Lung (tissue), 12 donors: ENCODE results near the gene SMIM29. TPM values are rescaled to one million over a fixed set of nuclear protein-coding genes. Genes with fewer than 3 reads are reported as not detected.

Experiments
- ATAC-seq: fragments of 200-7000 bp; cut with Tn5 transposase; one replicate; pipeline ENCODE4 v1.9.1; 2020; ENCODE audit warnings: moderate number of reproducible peaks; ENCODE audit not compliant: insufficient read depth, low FRiP score
- DNase-seq, 3 donors: peaks; one replicate each; pipeline ENCODE4 v3.0.0-alpha.2; 2013 to 2017
- H3K27ac ChIP-seq, 2 donors: one replicate each; pipeline ENCODE4 v1.5.1; 2013; ENCODE audit warnings: mild to moderate bottlenecking in 2 of 2, moderate library complexity in 2 of 2, control low read depth in 1 of 2, inconsistent platforms in 1 of 2, low read depth in 1 of 2, low read length in 1 of 2
- H3K27me3 ChIP-seq, 3 donors: one replicate each; pipeline ENCODE4 v1.5.1; 2013; ENCODE audit warnings: low read length in 2 of 3; ENCODE audit not compliant: control insufficient read depth in 3 of 3, insufficient read depth in 3 of 3
- H3K36me3 ChIP-seq, 4 donors: one replicate each; pipeline ENCODE4 v1.5.1; 2013; ENCODE audit warnings: low read length in 4 of 4, mild to moderate bottlenecking in 1 of 4, moderate library complexity in 1 of 4; ENCODE audit not compliant: control insufficient read depth in 4 of 4, insufficient read depth in 4 of 4
- H3K4me1 ChIP-seq, 5 donors: one replicate each; pipeline ENCODE4 v1.5.1; 2013; ENCODE audit warnings: low read length in 5 of 5, mild to moderate bottlenecking in 2 of 5, moderate library complexity in 1 of 5; ENCODE audit not compliant: control insufficient read depth in 5 of 5, insufficient read depth in 5 of 5
- H3K4me3 ChIP-seq: one replicate; pipeline ENCODE4 v1.5.1; 2013; ENCODE audit warnings: mild to moderate bottlenecking, control low read depth, moderate library complexity
- H3K9ac ChIP-seq, 2 donors: one replicate each; pipeline ENCODE4 v1.5.1; 2013; ENCODE audit warnings: low read length in 2 of 2, control low read depth in 1 of 2; ENCODE audit not compliant: insufficient read depth in 1 of 2
- H3K9me3 ChIP-seq, 4 donors: one replicate each; pipeline ENCODE4 v1.5.1; 2013; ENCODE audit warnings: low read length in 3 of 4, mild to moderate bottlenecking in 1 of 4, moderate library complexity in 1 of 4; ENCODE audit not compliant: control insufficient read depth in 4 of 4, insufficient read depth in 3 of 4
- WGBS, 2 donors: extraction: QIAGEN DNeasy Blood & Tissue Kit; methylation state at CpG; one replicate each; pipeline ENCODE4 v1.1.7; 2013; 5-methylcytosine and 5-hydroxymethylcytosine counted together
- polyA plus RNA-seq, 2 donors: library from polyadenylated mRNA; stranded (reverse); fragments of 200-250 nt; gene quantifications; one replicate each; pipeline ENCODE4 v1.2.1, GENCODE V29; 2013
- total RNA-seq, 2 donors: library from RNA; depleted of rRNA in 1 of 2; stranded (reverse); fragments of >200 nt in 1 of 2; gene quantifications; one replicate each; pipeline ENCODE4 v1.2.1, GENCODE V29; 2014 to 2021
- TF ChIP-seq, protein P1 (sequence below): IDR thresholded peaks from 2 replicates; pipeline ENCODE4 v1.5.1; 2012; ENCODE audit warnings: mild to moderate bottlenecking; ENCODE audit errors: control extremely low read depth, extremely low read depth
- donor health status: control.
- donor health status: control.
- donor health status: Bipolar disorder and iron deficiency.
- donor health status: healthy.
- donor health status: DM: yes; HTN: yes; CAD: no.

SMIM29 gene
- total and polyA plus RNA-seq, 4 donors, result 8.5 to 122 (median 58.3) TPM

- no peak for ATAC-seq
- no peak for DNase-seq
Measured at GRCh38 chr6:34232901-34233300, 15.9 kb downstream of the SMIM29 start.

DNA sequence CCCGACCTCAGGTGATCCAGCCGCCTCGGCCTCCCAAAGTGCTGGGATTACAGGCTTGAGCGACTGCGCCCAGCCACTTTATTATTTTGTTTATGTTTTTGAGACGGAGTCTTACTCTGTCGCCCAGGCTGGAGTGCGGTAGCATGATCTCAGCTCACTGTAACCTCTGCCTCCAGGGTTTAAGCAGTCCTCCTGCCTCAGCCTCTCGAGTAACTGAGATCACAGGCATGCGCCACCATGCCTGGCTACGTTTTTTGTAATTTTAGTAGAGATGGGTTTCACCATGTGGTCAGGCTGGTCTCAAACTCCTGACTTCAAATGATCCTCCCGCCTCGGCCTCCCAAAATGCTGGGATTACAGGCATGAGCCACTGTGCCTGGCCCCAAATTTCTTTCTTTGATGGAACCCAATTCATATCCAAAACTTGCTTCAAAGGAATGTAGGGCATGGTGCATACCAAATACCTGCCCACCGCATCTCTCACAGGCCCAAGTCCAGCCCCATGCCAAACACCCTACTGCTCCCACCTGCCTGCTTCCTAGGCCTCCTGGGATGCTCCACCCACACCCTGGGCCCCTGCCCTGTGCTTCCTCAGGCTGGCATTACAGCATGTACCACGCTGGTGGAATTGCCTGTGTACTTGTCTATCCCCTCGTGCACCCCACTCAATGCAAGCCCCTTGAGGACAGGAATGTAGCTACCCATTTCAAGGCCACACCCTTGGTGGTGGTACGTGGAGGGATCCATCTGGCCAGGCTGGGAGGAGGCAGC lies 17.1 kb downstream of the SMIM29 start:
- ATAC-seq, result no peak
- no peak overlapping the region for H3K27ac ChIP-seq
- peaks cover 0 to 12% (median 8%) of the 10 kb centered on the region in 5 donors for H3K4me1 ChIP-seq
- H3K4me3 ChIP-seq, result no peak overlapping the region
- 92 to 96% methylated on average over 17 of the region's 17 CpGs for WGBS, 2 donors
- no peaks in the 10 kb centered on the region for H3K36me3 ChIP-seq
- H3K27me3 ChIP-seq, result no peaks in the 10 kb centered on the region
- H3K9me3 ChIP-seq, result no peaks in the 10 kb centered on the region
- DNase-seq, result no peak
- TF ChIP-seq, protein P1, sequence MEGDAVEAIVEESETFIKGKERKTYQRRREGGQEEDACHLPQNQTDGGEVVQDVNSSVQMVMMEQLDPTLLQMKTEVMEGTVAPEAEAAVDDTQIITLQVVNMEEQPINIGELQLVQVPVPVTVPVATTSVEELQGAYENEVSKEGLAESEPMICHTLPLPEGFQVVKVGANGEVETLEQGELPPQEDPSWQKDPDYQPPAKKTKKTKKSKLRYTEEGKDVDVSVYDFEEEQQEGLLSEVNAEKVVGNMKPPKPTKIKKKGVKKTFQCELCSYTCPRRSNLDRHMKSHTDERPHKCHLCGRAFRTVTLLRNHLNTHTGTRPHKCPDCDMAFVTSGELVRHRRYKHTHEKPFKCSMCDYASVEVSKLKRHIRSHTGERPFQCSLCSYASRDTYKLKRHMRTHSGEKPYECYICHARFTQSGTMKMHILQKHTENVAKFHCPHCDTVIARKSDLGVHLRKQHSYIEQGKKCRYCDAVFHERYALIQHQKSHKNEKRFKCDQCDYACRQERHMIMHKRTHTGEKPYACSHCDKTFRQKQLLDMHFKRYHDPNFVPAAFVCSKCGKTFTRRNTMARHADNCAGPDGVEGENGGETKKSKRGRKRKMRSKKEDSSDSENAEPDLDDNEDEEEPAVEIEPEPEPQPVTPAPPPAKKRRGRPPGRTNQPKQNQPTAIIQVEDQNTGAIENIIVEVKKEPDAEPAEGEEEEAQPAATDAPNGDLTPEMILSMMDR, result no peak
- no peak overlapping the region for H3K9ac ChIP-seq

More at GRCh38 chr6:34232901-34233300, 15.9 kb downstream of the SMIM29 start:
- Histone ChIP-seq H3K27ac (no peak overlapping the region), H3K36me3 (no peaks in the 10 kb centered on the region), H3K9me3 (no peaks in the 10 kb centered on the region), H3K4me1 (peaks cover 0 to 10% (median 8%) of the 10 kb centered on the region in 5 donors), H3K27me3 (no peaks in the 10 kb centered on the region), H3K9ac (no peak overlapping the region), H3K4me3 (no peak overlapping the region)
- WGBS, 2 donors, result 75 to 85% methylated on average over 5 of the region's 5 CpGs
- TF ChIP-seq, protein P1, result no peak

DNA sequence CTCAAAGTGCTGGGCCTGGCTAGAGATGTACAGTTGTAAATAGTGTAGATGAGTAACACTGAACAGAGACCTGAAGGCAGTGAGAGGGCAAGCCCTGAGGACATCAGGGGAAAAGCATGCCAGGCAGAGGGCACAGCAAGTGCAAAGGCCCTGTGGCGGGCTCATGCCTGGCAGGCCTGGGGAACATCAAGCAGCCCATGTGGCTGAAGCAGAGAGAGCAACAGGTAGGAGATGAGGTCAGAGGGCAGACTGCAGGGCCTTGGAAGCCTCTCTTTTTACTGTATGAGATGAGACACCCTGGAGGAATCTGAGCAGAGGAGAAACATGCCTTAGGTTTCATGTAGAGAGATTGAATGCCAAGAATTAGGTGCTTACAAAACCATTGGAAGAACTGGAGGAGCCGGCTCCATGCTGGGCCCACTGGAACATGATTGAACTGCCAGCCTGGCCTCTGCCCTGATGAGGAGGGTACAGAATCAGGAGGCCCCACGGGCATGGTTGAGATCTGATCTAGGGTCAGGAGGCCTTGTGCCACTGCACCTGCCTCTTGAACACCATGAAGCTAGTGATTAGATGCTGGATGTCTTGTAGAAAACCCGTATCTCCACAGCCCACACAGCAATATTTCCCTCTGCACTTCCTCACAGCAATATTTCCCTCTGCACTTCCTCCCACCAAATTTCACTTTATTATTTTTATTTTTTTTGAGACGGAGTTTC lies 18.0 kb downstream of the SMIM29 start:
- Histone ChIP-seq H3K27ac (no peak overlapping the region), H3K9ac (no peak overlapping the region), H3K4me3 (no peak overlapping the region), H3K9me3 (no peaks in the 10 kb centered on the region), H3K36me3 (no peaks in the 10 kb centered on the region), H3K4me1 (peaks cover 0 to 10% (median under 1%) of the 10 kb centered on the region in 5 donors), H3K27me3 (no peaks in the 10 kb centered on the region)
- ATAC-seq, result no peak
- no peak for DNase-seq
- TF ChIP-seq, protein P1, result no peak
- 53 to 80% methylated on average over 5 of the region's 5 CpGs for WGBS, 2 donors
